HepG2 (cell line): ENCODE data around the gene ZNF605. TPM values are rescaled to one million over a fixed set of nuclear protein-coding genes. Genes with fewer than 3 reads are reported as not detected.

ENCODE experiments used
- CHCHD3 ChIP-seq: sonication (generic); formaldehyde crosslinking; IDR thresholded peaks from 2 replicates; pipeline ENCODE4 v1.8.0; 2022; ENCODE audit warnings: mild to moderate bottlenecking, missing genetic modification reagents, moderate library complexity
- FOXJ3 ChIP-seq: sonication (generic); formaldehyde crosslinking; IDR thresholded peaks from 2 replicates; pipeline ENCODE4 v1.4.0; 2020; ENCODE audit warnings: missing genetic modification reagents, mild to moderate bottlenecking, borderline replicate concordance
- FOXM1 ChIP-seq: sonication (generic); formaldehyde crosslinking; IDR thresholded peaks from 2 replicates; pipeline ENCODE4 v1.5.0; 2020; ENCODE audit warnings: missing genetic modification reagents
- HDAC6 ChIP-seq: fragments of 200-600 bp; sonication (generic); IDR thresholded peaks from 2 replicates; pipeline ENCODE4 v1.7.0; 2017; ENCODE audit warnings: mild to moderate bottlenecking, antibody characterized with exemption, low read length, low read depth
- JDP2 ChIP-seq: sonication (generic); formaldehyde crosslinking; IDR thresholded peaks from 2 replicates; pipeline ENCODE4 v1.8.1; 2022; ENCODE audit warnings: missing genetic modification reagents, borderline replicate concordance
- KLF16 ChIP-seq, 2 experiments: sonication (generic) in 1 of 2; formaldehyde crosslinking in 1 of 2; IDR thresholded peaks; 2 replicates each; pipeline versions ENCODE4 v1.6.1 to v1.8.0; 2016 to 2023; ENCODE audit warnings: missing genetic modification reagents in 2 of 2, missing compliant biosample characterization in 1 of 2
- PHF5A ChIP-seq: IDR thresholded peaks from one replicate; pipeline ENCODE4 v1.6.1; 2018; ENCODE audit warnings: low read depth, missing genetic modification reagents; ENCODE audit not compliant: unreplicated experiment
- PLRG1 ChIP-seq: fragments of 450-650 bp; conservative IDR thresholded peaks from 2 replicates; pipeline ENCODE4 v1.6.1; 2016
- RBAK ChIP-seq: sonication (generic); formaldehyde crosslinking; IDR thresholded peaks from 2 replicates; pipeline ENCODE4 v1.5.1; 2020; ENCODE audit warnings: mild to moderate bottlenecking, missing genetic modification reagents
- REL ChIP-seq: sonication (generic); formaldehyde crosslinking; conservative IDR thresholded peaks from 2 replicates; pipeline ENCODE4 v1.8.0; 2022; ENCODE audit warnings: mild to moderate bottlenecking, missing genetic modification reagents, moderate library complexity
- REPIN1 ChIP-seq: sonication (generic); formaldehyde crosslinking; IDR thresholded peaks from 2 replicates; pipeline ENCODE4 v1.8.0; 2022; ENCODE audit warnings: missing genetic modification reagents, low read depth, mild to moderate bottlenecking, borderline replicate concordance
- RFXAP ChIP-seq: sonication (generic); formaldehyde crosslinking; IDR thresholded peaks from 2 replicates; pipeline ENCODE4 v1.4.0; 2020; ENCODE audit warnings: missing genetic modification reagents, borderline replicate concordance
- SRY ChIP-seq: sonication (generic); formaldehyde crosslinking; IDR thresholded peaks from 2 replicates; pipeline ENCODE4 v1.8.0; 2022; ENCODE audit warnings: mild to moderate bottlenecking, missing genetic modification reagents
- ZFP36L1 ChIP-seq: sonication (generic); formaldehyde crosslinking; IDR thresholded peaks from 2 replicates; pipeline ENCODE4 v1.8.0; 2022; ENCODE audit warnings: mild to moderate bottlenecking, missing genetic modification reagents, moderate library complexity
- ZFP36L2 ChIP-seq: sonication (generic); formaldehyde crosslinking; IDR thresholded peaks from 2 replicates; pipeline ENCODE4 v1.4.0; 2020; ENCODE audit warnings: missing genetic modification reagents
- ZIK1 ChIP-seq: sonication (generic); formaldehyde crosslinking; IDR thresholded peaks from 2 replicates; pipeline ENCODE4 v1.5.0; 2020; ENCODE audit warnings: mild to moderate bottlenecking, low read depth, missing genetic modification reagents, borderline replicate concordance
- ZNF3 ChIP-seq: IDR thresholded peaks from 2 replicates; pipeline ENCODE4 v1.7.0; 2017; ENCODE audit warnings: inconsistent platforms
- ZNF431 ChIP-seq: sonication (generic); formaldehyde crosslinking; IDR thresholded peaks from 2 replicates; pipeline ENCODE4 v1.9.0; 2022; ENCODE audit warnings: missing genetic modification reagents, low read depth, mild to moderate bottlenecking, borderline replicate concordance
- ZNF441 ChIP-seq: sonication (generic); formaldehyde crosslinking; IDR thresholded peaks from 2 replicates; pipeline ENCODE4 v1.7.0; 2021; ENCODE audit warnings: missing genetic modification reagents, borderline replicate concordance
- ZNF446 ChIP-seq: sonication (generic); formaldehyde crosslinking; IDR thresholded peaks from 2 replicates; pipeline ENCODE4 v1.5.0; 2020; ENCODE audit warnings: mild to moderate bottlenecking, missing genetic modification reagents
- ZNF709 ChIP-seq: sonication (generic); formaldehyde crosslinking; IDR thresholded peaks from 2 replicates; pipeline ENCODE4 v1.5.0; 2020; ENCODE audit warnings: mild to moderate bottlenecking, missing genetic modification reagents
- ZNF746 ChIP-seq: sonication (generic); formaldehyde crosslinking; IDR thresholded peaks from 2 replicates; pipeline ENCODE4 v1.8.0; 2022; ENCODE audit warnings: mild to moderate bottlenecking, missing genetic modification reagents
- ZNF75D ChIP-seq: sonication (generic); formaldehyde crosslinking; IDR thresholded peaks from 2 replicates; pipeline ENCODE4 v1.8.1; 2023; ENCODE audit warnings: missing genetic modification reagents, mild to moderate bottlenecking, borderline replicate concordance
- ZZZ3 ChIP-seq: sonication (generic); formaldehyde crosslinking; IDR thresholded peaks from 2 replicates; pipeline ENCODE4 v1.4.0; 2020; ENCODE audit warnings: missing genetic modification reagents, mild to moderate bottlenecking, borderline replicate concordance
- polyA plus RNA-seq, 8 experiments: library from polyadenylated mRNA; depleted of rRNA in 3 of 8; stranded (reverse) in 7 of 8; unstranded in 1 of 8; fragments of >200 nt; fragmentation: Illumina TruSeq in 4 of 8; extraction: Trizol in 4 of 8; gene quantifications; 2 replicates each; pipeline versions ENCODE4 v1.2.1 to v1.2.3, GENCODE V29; 2011 to 2016; ENCODE audit warnings: low read depth in 4 of 8, missing spikeins in 1 of 8, mixed read lengths in 1 of 8; ENCODE audit not compliant: insufficient read depth in 1 of 8
- total RNA-seq, 5 experiments: library from RNA; depleted of rRNA; stranded (reverse); fragments of >200 nt; fragmentation: Illumina TruSeq; extraction: Trizol; gene quantifications; 2 replicates each; pipeline ENCODE4 v1.2.3, GENCODE V29; 2016; ENCODE audit warnings: low read depth in 1 of 5
- TF ChIP-seq, protein P1 (sequence below): sonication (generic); formaldehyde crosslinking; IDR thresholded peaks from 2 replicates; pipeline ENCODE4 v1.4.0; 2020; ENCODE audit warnings: mild to moderate bottlenecking, missing genetic modification reagents
- TF ChIP-seq, protein P2 (sequence below): sonication (generic); formaldehyde crosslinking; IDR thresholded peaks from 2 replicates; pipeline ENCODE4 v1.4.0; 2020; ENCODE audit warnings: missing genetic modification reagents
- TF ChIP-seq, protein P3 (sequence below): IDR thresholded peaks from 2 replicates; pipeline ENCODE4 v1.6.1; 2016; ENCODE audit warnings: low read depth, control low read depth

Gene ZNF605
- total and polyA plus RNA-seq, 2 of the 13 experiments (the other 11 are each of a cell fraction or from before 2014, with no cell fraction given), result 6.7 to 6.8 TPM

DNA sequence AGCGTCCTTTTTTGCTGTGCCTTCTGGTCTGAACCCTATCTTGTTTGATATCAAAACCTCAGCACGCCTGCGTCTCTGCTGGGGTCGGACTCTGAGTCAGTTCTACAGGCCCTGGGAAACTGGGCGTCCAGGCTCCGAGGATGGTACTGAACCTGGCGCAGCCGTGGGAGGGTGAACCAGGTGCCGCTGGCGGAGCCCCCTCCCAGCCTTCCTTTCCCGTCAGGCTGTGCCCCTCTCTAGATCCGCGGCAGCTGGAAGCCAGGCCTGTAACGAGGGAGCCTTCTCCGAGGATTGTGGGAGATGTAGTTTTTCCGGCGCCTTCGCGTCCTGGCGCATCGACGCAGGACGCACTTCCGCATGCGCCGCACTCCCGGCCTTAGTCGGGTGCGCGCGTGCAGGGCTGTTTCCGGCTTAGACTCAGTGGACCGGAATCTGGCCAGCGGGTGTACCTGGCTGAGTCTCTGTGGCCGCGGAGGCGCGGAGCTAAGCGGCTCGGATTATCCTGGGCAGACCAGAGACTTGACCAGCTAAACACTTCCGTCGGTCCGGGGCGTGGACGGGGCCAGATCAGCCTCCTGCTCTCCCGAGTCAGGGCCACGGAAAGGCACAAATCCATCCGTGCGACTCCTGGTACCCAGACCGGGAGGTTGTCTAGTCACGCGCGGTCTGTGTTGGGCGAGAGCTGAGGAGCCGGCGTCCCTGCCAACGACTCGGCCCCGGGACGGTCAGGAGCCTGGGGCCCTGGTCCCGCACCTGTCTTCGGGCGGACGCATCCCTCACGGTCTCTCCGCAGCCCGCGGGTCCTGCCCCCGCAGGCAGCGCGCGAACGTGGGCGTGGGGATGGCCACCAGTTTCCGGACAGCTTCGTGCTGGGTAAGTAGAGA, 30.1 kb upstream of the ZNF605 start, which contains the start of gene ZNF26 (continued):
- TF ChIP-seq HDAC6 (no peak), CHCHD3 (no peak), PHF5A (CRISPR knock-in tag) (peak; percentile 71), REL (CRISPR knock-in tag) (0 out of 2 replicates have a peak, but pooled peaks have one; percentile 44), ZNF446 (CRISPR knock-in tag) (peak; percentile 47; the same call in 1 of the 2 replicates), ZNF3 (CRISPR knock-in tag) (no peak), JDP2 (CRISPR knock-in tag) (no peak), SRY (CRISPR knock-in tag) (no peak), PLRG1 (no peak), ZNF431 (no peak), ZIK1 (CRISPR knock-in tag) (no peak), ZFP36L2 (CRISPR knock-in tag) (no peak), ZNF746 (no peak), FOXJ3 (CRISPR knock-in tag) (peak; percentile 33; the same call in 1 of the 2 replicates), ZNF75D (no peak), ZNF441 (CRISPR knock-in tag) (peak; percentile 83; the same call in 1 of the 2 replicates), ZFP36L1 (CRISPR knock-in tag) (no peak; the same call in 1 of the 2 replicates), RFXAP (peak; percentile 82), REPIN1 (CRISPR knock-in tag) (peak; percentile 70; the same call in 1 of the 2 replicates), FOXM1 (CRISPR knock-in tag) (no peak), ZNF709 (CRISPR knock-in tag) (no peak), RBAK (CRISPR knock-in tag) (no peak), ZZZ3 (CRISPR knock-in tag) (peak; percentile 91; the same call in 1 of the 2 replicates), KLF16 (CRISPR knock-in tag; IDR thresholded peaks at IDR 0.05) (peak in 1 of 2 experiments; percentile 78; a peak in 1 of 4 replicates)
- TF ChIP-seq, protein P1, sequence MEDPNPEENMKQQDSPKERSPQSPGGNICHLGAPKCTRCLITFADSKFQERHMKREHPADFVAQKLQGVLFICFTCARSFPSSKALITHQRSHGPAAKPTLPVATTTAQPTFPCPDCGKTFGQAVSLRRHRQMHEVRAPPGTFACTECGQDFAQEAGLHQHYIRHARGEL (CRISPR knock-in tag), result peak; percentile 70; the same call in 1 of the 2 replicates
- TF ChIP-seq, protein P2, sequence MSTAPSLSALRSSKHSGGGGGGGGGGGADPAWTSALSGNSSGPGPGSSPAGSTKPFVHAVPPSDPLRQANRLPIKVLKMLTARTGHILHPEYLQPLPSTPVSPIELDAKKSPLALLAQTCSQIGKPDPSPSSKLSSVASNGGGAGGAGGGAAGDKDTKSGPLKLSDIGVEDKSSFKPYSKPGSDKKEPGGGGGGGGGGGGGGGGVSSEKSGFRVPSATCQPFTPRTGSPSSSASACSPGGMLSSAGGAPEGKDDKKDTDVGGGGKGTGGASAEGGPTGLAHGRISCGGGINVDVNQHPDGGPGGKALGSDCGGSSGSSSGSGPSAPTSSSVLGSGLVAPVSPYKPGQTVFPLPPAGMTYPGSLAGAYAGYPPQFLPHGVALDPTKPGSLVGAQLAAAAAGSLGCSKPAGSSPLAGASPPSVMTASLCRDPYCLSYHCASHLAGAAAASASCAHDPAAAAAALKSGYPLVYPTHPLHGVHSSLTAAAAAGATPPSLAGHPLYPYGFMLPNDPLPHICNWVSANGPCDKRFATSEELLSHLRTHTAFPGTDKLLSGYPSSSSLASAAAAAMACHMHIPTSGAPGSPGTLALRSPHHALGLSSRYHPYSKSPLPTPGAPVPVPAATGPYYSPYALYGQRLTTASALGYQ (CRISPR knock-in tag), result peak; percentile 54; the same call in 1 of the 2 replicates
- TF ChIP-seq, protein P3, sequence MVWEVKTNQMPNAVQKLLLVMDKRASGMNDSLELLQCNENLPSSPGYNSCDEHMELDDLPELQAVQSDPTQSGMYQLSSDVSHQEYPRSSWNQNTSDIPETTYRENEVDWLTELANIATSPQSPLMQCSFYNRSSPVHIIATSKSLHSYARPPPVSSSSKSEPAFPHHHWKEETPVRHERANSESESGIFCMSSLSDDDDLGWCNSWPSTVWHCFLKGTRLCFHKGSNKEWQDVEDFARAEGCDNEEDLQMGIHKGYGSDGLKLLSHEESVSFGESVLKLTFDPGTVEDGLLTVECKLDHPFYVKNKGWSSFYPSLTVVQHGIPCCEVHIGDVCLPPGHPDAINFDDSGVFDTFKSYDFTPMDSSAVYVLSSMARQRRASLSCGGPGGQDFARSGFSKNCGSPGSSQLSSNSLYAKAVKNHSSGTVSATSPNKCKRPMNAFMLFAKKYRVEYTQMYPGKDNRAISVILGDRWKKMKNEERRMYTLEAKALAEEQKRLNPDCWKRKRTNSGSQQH (CRISPR knock-in tag), result peak; percentile 68
